Natural killer cell (primary cell): ENCODE measurements around the gene CRADD. TPM values are rescaled to one million over a fixed set of nuclear protein-coding genes. Genes with fewer than 3 reads are reported as not detected.

Source experiments
- ATAC-seq, 3 donors: fragments of 150-1000 bp in 2 of 3; fragments of 200-7000 bp in 1 of 3; cut with Tn5 transposase; 1 replicate in 1 of 3; 2 replicates in 2 of 3; pipeline ENCODE4 v1.10.0; 2021; ENCODE audit warnings: mild to moderate bottlenecking in 2 of 3, moderate library complexity in 2 of 3
- DNase-seq, 2 donors: peaks; one replicate each; pipeline versions ENCODE4 v3.0.0 to v3.0.0-alpha.2; 2013 to 2021; ENCODE audit warnings: mixed read lengths in 1 of 2
- H3K27ac ChIP-seq: one replicate; pipeline ENCODE4 v1.5.1; 2013; ENCODE audit warnings: mild to moderate bottlenecking, low read length
- H3K27me3 ChIP-seq: one replicate; pipeline ENCODE4 v1.6.1; 2013; ENCODE audit warnings: low read length; ENCODE audit not compliant: control insufficient read depth, insufficient read depth
- H3K36me3 ChIP-seq: one replicate; pipeline ENCODE4 v1.6.1; 2013; ENCODE audit warnings: low read length; ENCODE audit not compliant: control insufficient read depth, insufficient read depth
- H3K4me1 ChIP-seq: one replicate; pipeline ENCODE4 v1.6.1; 2013; ENCODE audit warnings: low read length; ENCODE audit not compliant: control insufficient read depth, insufficient read depth
- H3K4me3 ChIP-seq: one replicate; pipeline ENCODE4 v1.5.1; 2013; ENCODE audit warnings: low read length
- H3K9me3 ChIP-seq: one replicate; pipeline ENCODE4 v1.6.1; 2013; ENCODE audit warnings: low read length; ENCODE audit not compliant: control insufficient read depth, insufficient read depth
- H3K27ac Mint-ChIP-seq, 2 donors: one replicate each; pipeline ENCODE4 v1.8.0; 2022; ENCODE audit warnings: mild to moderate bottlenecking in 2 of 2, mixed read lengths in 2 of 2, moderate library complexity in 1 of 2
- H3K27me3 Mint-ChIP-seq, 2 donors: one replicate each; pipeline ENCODE4 v1.8.0; 2022; ENCODE audit warnings: low read depth in 2 of 2, mixed read lengths in 2 of 2
- H3K36me3 Mint-ChIP-seq: one replicate; pipeline ENCODE4 v1.8.0; 2022; ENCODE audit warnings: mixed read lengths
- H3K4me1 Mint-ChIP-seq, 2 donors: one replicate each; pipeline ENCODE4 v1.8.0; 2022; ENCODE audit warnings: mixed read lengths in 2 of 2
- H3K4me3 Mint-ChIP-seq: one replicate; pipeline ENCODE4 v1.8.0; 2022; ENCODE audit warnings: mild to moderate bottlenecking, moderate library complexity, mixed read lengths
- H3K9me3 Mint-ChIP-seq, 2 donors: one replicate each; pipeline ENCODE4 v1.8.0; 2022; ENCODE audit warnings: mixed read lengths in 2 of 2
- WGBS: methylation state at CpG from one replicate; pipeline ENCODE4 v1.1.7; 2013; ENCODE audit warnings: missing lambda C conversion rate; ENCODE audit not compliant: insufficient coverage; 5-methylcytosine and 5-hydroxymethylcytosine counted together
- intact Hi-C: fragments of 100-400 bp; cut with micrococcal nuclease; formaldehyde crosslinking; loops from one replicate; pipeline ENCODE4 v1.14.2; 2022
- total RNA-seq, 4 donors: library from RNA; stranded (reverse); fragments of 120-200 nt in 1 of 4; gene quantifications; one replicate each; pipeline versions ENCODE4 v1.2.3 to v1.2.4, GENCODE V29; 2013 to 2022
- TF ChIP-seq, protein P1 (sequence below): fragments of 200-600 bp; IDR thresholded peaks from one replicate; pipeline ENCODE4 v1.8.0; 2022; ENCODE audit warnings: antibody characterized with exemption

Gene CRADD
- total RNA-seq, 3 donors from 2014 or later (not counting 1 experiment from before 2014, with no cell fraction given): 19.1 to 27.5 (median 26.4) TPM

GRCh38 chr12:93912086-93912733 is 235.0 kb downstream of the CRADD start:
- Mint-ChIP-seq H3K4me3 (no peak overlapping the region), H3K27me3 (no peaks in the 10 kb centered on the region), H3K27ac (no peak overlapping the region), H3K4me1 (no peaks in the 10 kb centered on the region), H3K36me3 (no peaks in the 10 kb centered on the region), H3K9me3 (no peaks in the 10 kb centered on the region)
- Histone ChIP-seq H3K4me3 (no peak overlapping the region), H3K36me3 (no peaks in the 10 kb centered on the region), H3K4me1 (no peaks in the 10 kb centered on the region), H3K27ac (no peak overlapping the region), H3K27me3 (no peaks in the 10 kb centered on the region), H3K9me3 (no peaks in the 10 kb centered on the region)
- 92% methylated on average over 6 of the region's 6 CpGs for WGBS
- intact Hi-C loops: no loop called here
- TF ChIP-seq, protein P1, sequence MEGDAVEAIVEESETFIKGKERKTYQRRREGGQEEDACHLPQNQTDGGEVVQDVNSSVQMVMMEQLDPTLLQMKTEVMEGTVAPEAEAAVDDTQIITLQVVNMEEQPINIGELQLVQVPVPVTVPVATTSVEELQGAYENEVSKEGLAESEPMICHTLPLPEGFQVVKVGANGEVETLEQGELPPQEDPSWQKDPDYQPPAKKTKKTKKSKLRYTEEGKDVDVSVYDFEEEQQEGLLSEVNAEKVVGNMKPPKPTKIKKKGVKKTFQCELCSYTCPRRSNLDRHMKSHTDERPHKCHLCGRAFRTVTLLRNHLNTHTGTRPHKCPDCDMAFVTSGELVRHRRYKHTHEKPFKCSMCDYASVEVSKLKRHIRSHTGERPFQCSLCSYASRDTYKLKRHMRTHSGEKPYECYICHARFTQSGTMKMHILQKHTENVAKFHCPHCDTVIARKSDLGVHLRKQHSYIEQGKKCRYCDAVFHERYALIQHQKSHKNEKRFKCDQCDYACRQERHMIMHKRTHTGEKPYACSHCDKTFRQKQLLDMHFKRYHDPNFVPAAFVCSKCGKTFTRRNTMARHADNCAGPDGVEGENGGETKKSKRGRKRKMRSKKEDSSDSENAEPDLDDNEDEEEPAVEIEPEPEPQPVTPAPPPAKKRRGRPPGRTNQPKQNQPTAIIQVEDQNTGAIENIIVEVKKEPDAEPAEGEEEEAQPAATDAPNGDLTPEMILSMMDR: no peak
- no peak for ATAC-seq
- DNase-seq: no peak

GRCh38 chr12:93913845-93914244 is 236.7 kb downstream of the CRADD start:
- DNase-seq: no peak
- H3K4me3 ChIP-seq: no peak overlapping the region
- Mint-ChIP-seq H3K9me3 (no peaks in the 10 kb centered on the region), H3K4me3 (no peak overlapping the region), H3K36me3 (no peaks in the 10 kb centered on the region), H3K27me3 (peaks cover 0 to 2% of the 10 kb centered on the region in 2 donors), H3K4me1 (no peaks in the 10 kb centered on the region), H3K27ac (no peak overlapping the region)
- intact Hi-C loops: no loop called here
- no peaks in the 10 kb centered on the region for H3K4me1 ChIP-seq
- TF ChIP-seq, protein P1: no peak
- no peak overlapping the region for H3K27ac ChIP-seq
- no peak for ATAC-seq
- no peaks in the 10 kb centered on the region for H3K36me3 ChIP-seq
- H3K9me3 ChIP-seq: no peaks in the 10 kb centered on the region
- H3K27me3 ChIP-seq: no peaks in the 10 kb centered on the region

DNA sequence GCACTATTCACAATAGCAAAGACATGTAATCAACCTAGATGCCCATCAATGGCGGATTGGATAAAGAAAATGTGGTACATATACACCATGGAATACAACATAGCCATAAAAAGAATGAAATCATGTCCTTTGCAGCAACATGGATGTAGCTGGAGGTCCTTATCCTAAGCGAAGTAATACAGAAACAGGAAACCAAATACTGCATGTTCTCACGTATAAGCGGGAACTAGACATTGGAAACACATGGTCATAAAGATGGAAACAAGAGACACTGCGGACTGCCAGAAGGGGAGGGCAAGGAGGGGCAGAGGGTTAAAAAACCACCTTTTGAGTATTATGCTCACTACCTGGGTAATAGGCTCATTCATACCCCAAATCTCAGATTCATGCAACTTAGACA is 237.1 kb downstream of the CRADD start:
- H3K27ac ChIP-seq: no peak overlapping the region
- H3K4me3 ChIP-seq: no peak overlapping the region
- no peaks in the 10 kb centered on the region for H3K9me3 ChIP-seq
- no peaks in the 10 kb centered on the region for H3K27me3 ChIP-seq
- intact Hi-C loops: no loop called here
- no peaks in the 10 kb centered on the region for H3K36me3 ChIP-seq
- TF ChIP-seq, protein P1: no peak
- Mint-ChIP-seq H3K36me3 (no peaks in the 10 kb centered on the region), H3K4me3 (no peak overlapping the region), H3K4me1 (no peaks in the 10 kb centered on the region), H3K9me3 (no peaks in the 10 kb centered on the region), H3K27ac (no peak overlapping the region), H3K27me3 (peaks cover 0 to 2% of the 10 kb centered on the region in 2 donors)
- H3K4me1 ChIP-seq: no peaks in the 10 kb centered on the region
- DNase-seq: no peak
- WGBS: 91% methylated on average over 5 of the region's 5 CpGs
- no peak for ATAC-seq

DNA sequence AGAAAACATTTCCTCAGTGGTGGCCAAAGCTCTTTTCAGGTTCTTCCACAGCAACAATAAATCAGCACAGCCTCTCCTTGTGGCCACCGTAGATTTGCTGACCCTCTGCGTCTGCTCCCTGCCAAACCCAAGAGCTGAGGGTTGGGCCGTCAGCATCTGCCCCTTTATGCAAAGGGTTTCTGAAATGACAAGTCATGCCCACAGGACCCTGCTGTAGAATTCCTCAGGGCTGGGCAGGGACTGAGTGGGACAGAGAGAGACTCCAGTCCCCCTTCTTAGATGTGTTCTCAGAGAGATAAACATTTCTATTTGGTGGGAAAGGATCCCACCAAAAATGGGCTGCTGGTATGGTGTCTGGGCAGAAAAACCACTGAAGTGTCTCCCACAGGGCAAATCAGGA is 238.2 kb downstream of the CRADD start:
- Histone ChIP-seq H3K9me3 (no peaks in the 10 kb centered on the region), H3K4me3 (no peak overlapping the region), H3K27me3 (no peaks in the 10 kb centered on the region), H3K27ac (no peak overlapping the region), H3K4me1 (no peaks in the 10 kb centered on the region), H3K36me3 (no peaks in the 10 kb centered on the region)
- Mint-ChIP-seq H3K36me3 (no peaks in the 10 kb centered on the region), H3K4me3 (no peak overlapping the region), H3K27me3 (peaks cover 0 to 2% of the 10 kb centered on the region in 2 donors), H3K27ac (no peak overlapping the region), H3K9me3 (no peaks in the 10 kb centered on the region), H3K4me1 (no peaks in the 10 kb centered on the region)
- ATAC-seq (no peak), DNase-seq (no peak)
- 96% methylated on average over 3 of the region's 3 CpGs for WGBS
- intact Hi-C loops: no loop called here
- TF ChIP-seq, protein P1: no peak
